Activated effector memory CD4-positive, alpha-beta T cell treated with anti-CD3 and anti-CD28 coated beads, Interleukin-2, amount 50 U/mL, for 16 hours (primary cell): ENCODE measurements around the gene OPRL1.
"Not testable (repeated sequence)": the region's sequence is repeated elsewhere in the genome, so short reads cannot be mapped to it uniquely, and the experiment has no call there.

Experiments used
- DNase-seq: peaks from one replicate; pipeline ENCODE4 v3.0.0-alpha.2; 2020

Gene OPRL1

GRCh38 chr20:64121586-64121985 lies 41.7 kb downstream of the OPRL1 start:
- DNase-seq = peak; percentile 24

- DNase-seq = not testable (repeated sequence)
These were observed 43.0 kb downstream of the OPRL1 start for GRCh38 chr20:64122927-64123326.

- not testable (repeated sequence) for DNase-seq
These were observed 43.6 kb downstream of the OPRL1 start for GRCh38 chr20:64123517-64123916.

- peak; percentile 57 for DNase-seq
These were observed 49.4 kb downstream of the OPRL1 start for GRCh38 chr20:64129146-64129782.

GRCh38 chr20:64130271-64130670 lies 50.4 kb downstream of the OPRL1 start:
- no peak for DNase-seq

GRCh38 chr20:64130876-64131275 lies 51.0 kb downstream of the OPRL1 start:
- peak; percentile 45 for DNase-seq

- DNase-seq = peak; percentile 54
These were observed 51.5 kb downstream of the OPRL1 start for GRCh38 chr20:64131406-64131805.

GRCh38 chr20:64133951-64134407 lies 54.1 kb downstream of the OPRL1 start:
- peak; percentile 28 for DNase-seq

GRCh38 chr20:64134744-64135143 lies 54.9 kb downstream of the OPRL1 start:
- peak; percentile 31 for DNase-seq

- DNase-seq = no peak
These were observed 56.3 kb downstream of the OPRL1 start for GRCh38 chr20:64136004-64136710.

- peak; percentile 27 for DNase-seq
These were observed 57.7 kb downstream of the OPRL1 start for GRCh38 chr20:64137598-64138031.

- DNase-seq = peak; percentile 33
These were observed 58.5 kb downstream of the OPRL1 start for GRCh38 chr20:64138276-64138815.

- peak; percentile 53 for DNase-seq
These were observed 59.5 kb downstream of the OPRL1 start for GRCh38 chr20:64139199-64140060.

- DNase-seq = peak; percentile 58
These were observed 60.4 kb downstream of the OPRL1 start for GRCh38 chr20:64140061-64140931.

GRCh38 chr20:64140956-64141355 lies 61.1 kb downstream of the OPRL1 start:
- peak; percentile 27 for DNase-seq

GRCh38 chr20:64142590-64142989 lies 62.7 kb downstream of the OPRL1 start:
- peak; percentile 36 for DNase-seq

GRCh38 chr20:64143018-64143801 lies 63.3 kb downstream of the OPRL1 start:
- DNase-seq = peak; percentile 41

- no peak for DNase-seq
These were observed 64.4 kb downstream of the OPRL1 start for GRCh38 chr20:64144144-64144912.

- peak; percentile 57 for DNase-seq
These were observed 65.8 kb downstream of the OPRL1 start for GRCh38 chr20:64145458-64146300.
